H9 (cell line): ENCODE results near the gene ATF7IP2. TPM values are rescaled to one million over a fixed set of nuclear protein-coding genes. Genes with fewer than 3 reads are reported as not detected.

Experiments
- DNase-seq: peaks from one replicate; pipeline ENCODE4 v3.0.0-alpha.2; 2017
- H2AFZ ChIP-seq: one replicate; pipeline ENCODE4 v1.6.1; 2013; ENCODE audit warnings: mild to moderate bottlenecking, low read length, control low read depth, moderate library complexity
- H2AK5ac ChIP-seq: 2 replicates; pipeline ENCODE4 v1.6.1; 2013; ENCODE audit warnings: low read length, control low read depth, mixed read lengths; ENCODE audit not compliant: insufficient read length
- H2BK120ac ChIP-seq: one replicate; pipeline ENCODE4 v1.6.1; 2013; ENCODE audit warnings: low read depth, mild to moderate bottlenecking, low read length, control low read depth, inconsistent platforms; ENCODE audit not compliant: poor library complexity, severe bottlenecking
- H2BK12ac ChIP-seq: 2 replicates; pipeline ENCODE4 v1.6.1; 2013; ENCODE audit warnings: low read length, control low read depth, mixed read lengths, low read depth; ENCODE audit not compliant: insufficient read length
- H2BK15ac ChIP-seq: 2 replicates; pipeline ENCODE4 v1.6.1; 2013; ENCODE audit warnings: low read depth, low read length, control low read depth
- H2BK20ac ChIP-seq: one replicate; pipeline ENCODE4 v1.6.1; 2013; ENCODE audit warnings: low read depth, mild to moderate bottlenecking, low read length, control low read depth, inconsistent platforms; ENCODE audit not compliant: poor library complexity, severe bottlenecking
- H2BK5ac ChIP-seq: 2 replicates; pipeline ENCODE4 v1.6.1; 2013; ENCODE audit warnings: low read length, control low read depth, mixed read lengths; ENCODE audit not compliant: insufficient read length
- H3K14ac ChIP-seq: 2 replicates; pipeline ENCODE4 v1.6.1; 2013; ENCODE audit warnings: low read length, control low read depth; ENCODE audit not compliant: insufficient read depth
- H3K18ac ChIP-seq: 2 replicates; pipeline ENCODE4 v1.6.1; 2013; ENCODE audit warnings: low read depth, mild to moderate bottlenecking, mixed read lengths, low read length, control low read depth; ENCODE audit not compliant: insufficient read length
- H3K23ac ChIP-seq: 2 replicates; pipeline ENCODE4 v1.6.1; 2013; ENCODE audit warnings: low read length, control low read depth, mixed read lengths, low read depth; ENCODE audit not compliant: insufficient read length
- H3K23me2 ChIP-seq: 2 replicates; pipeline ENCODE4 v1.6.1; 2013; ENCODE audit warnings: low read depth, mild to moderate bottlenecking, mixed read lengths, low read length, control low read depth; ENCODE audit not compliant: insufficient read length, poor library complexity, severe bottlenecking
- H3K27ac ChIP-seq: 2 replicates; pipeline ENCODE4 v1.5.1; 2013; ENCODE audit warnings: low read length, control low read depth, mixed read lengths, low read depth; ENCODE audit not compliant: insufficient read length
- H3K27me3 ChIP-seq: 2 replicates; pipeline ENCODE4 v1.6.1; 2013; ENCODE audit warnings: low read length, control low read depth, inconsistent platforms; ENCODE audit not compliant: insufficient read depth
- H3K4ac ChIP-seq: 2 replicates; pipeline ENCODE4 v1.6.1; 2013; ENCODE audit warnings: low read depth, mild to moderate bottlenecking, control low read depth, inconsistent platforms, low read length, moderate library complexity
- H3K4me1 ChIP-seq: 2 replicates; pipeline ENCODE4 v1.6.1; 2013; ENCODE audit warnings: low read length, control low read depth, inconsistent platforms; ENCODE audit not compliant: insufficient read depth
- H3K4me2 ChIP-seq: 2 replicates; pipeline ENCODE4 v1.6.1; 2013; ENCODE audit warnings: low read length, control low read depth, mixed read lengths; ENCODE audit not compliant: insufficient read length, insufficient read depth
- H3K56ac ChIP-seq: 2 replicates; pipeline ENCODE4 v1.6.1; 2013; ENCODE audit warnings: low read depth, mild to moderate bottlenecking, mixed read lengths, low read length, control low read depth; ENCODE audit not compliant: insufficient read length
- H3K79me1 ChIP-seq: 2 replicates; pipeline ENCODE4 v1.6.1; 2013; ENCODE audit warnings: low read depth, mild to moderate bottlenecking, moderate library complexity, low read length, control low read depth, inconsistent platforms; ENCODE audit not compliant: insufficient read depth, poor library complexity, severe bottlenecking
- H3K79me2 ChIP-seq: 2 replicates; pipeline ENCODE4 v1.6.1; 2013; ENCODE audit warnings: low read length, control low read depth, inconsistent platforms; ENCODE audit not compliant: insufficient read depth
- H3K9ac ChIP-seq: 2 replicates; pipeline ENCODE4 v1.6.1; 2013; ENCODE audit warnings: low read length, control low read depth, mixed read lengths; ENCODE audit not compliant: insufficient read length; ENCODE audit errors: extremely low read depth
- H3K9me3 ChIP-seq: one replicate; pipeline ENCODE4 v1.6.1; 2013; ENCODE audit warnings: low read depth, low read length, inconsistent platforms; ENCODE audit not compliant: control insufficient read depth
- H3T11ph ChIP-seq: one replicate; pipeline ENCODE4 v1.6.1; 2013; ENCODE audit warnings: mild to moderate bottlenecking, low read length, control low read depth, inconsistent platforms
- H4K20me1 ChIP-seq: one replicate; pipeline ENCODE4 v1.6.1; 2013; ENCODE audit not compliant: control insufficient read depth, insufficient read length, insufficient read depth
- H4K5ac ChIP-seq: 2 replicates; pipeline ENCODE4 v1.6.1; 2013; ENCODE audit warnings: low read depth, mild to moderate bottlenecking, mixed read lengths, low read length, control low read depth; ENCODE audit not compliant: insufficient read length
- H4K8ac ChIP-seq: replicated peaks from 2 replicates; pipeline ENCODE4 v1.6.1; 2013; ENCODE audit warnings: low read length, control low read depth, mixed read lengths, low read depth; ENCODE audit not compliant: insufficient read length
- H4K91ac ChIP-seq: 2 replicates; pipeline ENCODE4 v1.6.1; 2013; ENCODE audit warnings: low read depth, mild to moderate bottlenecking, moderate library complexity, mixed read lengths, low read length, control low read depth; ENCODE audit not compliant: insufficient read length
- H3K27ac Mint-ChIP-seq, 3 experiments: 2 replicates in 2 of 3; 3 replicates in 1 of 3; pipeline ENCODE4 v1.8.0; 2020 to 2021; ENCODE audit warnings: mixed read lengths in 3 of 3, mild to moderate bottlenecking in 1 of 3, moderate library complexity in 1 of 3
- H3K27me3 Mint-ChIP-seq: 2 replicates; pipeline ENCODE4 v1.8.0; 2021; ENCODE audit warnings: low read depth, mild to moderate bottlenecking, moderate library complexity, mixed read lengths
- H3K36me3 Mint-ChIP-seq, 3 experiments: 2 replicates in 2 of 3; 3 replicates in 1 of 3; pipeline ENCODE4 v1.8.0; 2020 to 2021; ENCODE audit warnings: low read depth in 3 of 3, mixed read lengths in 3 of 3; ENCODE audit not compliant: insufficient read depth in 1 of 3
- H3K4me1 Mint-ChIP-seq, 2 experiments: 2 replicates each; pipeline ENCODE4 v1.8.0; 2020; ENCODE audit warnings: mixed read lengths in 2 of 2
- H3K4me3 Mint-ChIP-seq, 2 experiments: 2 replicates in 1 of 2; 3 replicates in 1 of 2; pipeline ENCODE4 v1.8.0; 2020 to 2021; ENCODE audit warnings: mild to moderate bottlenecking in 2 of 2, mixed read lengths in 2 of 2, moderate library complexity in 1 of 2
- H3K9me3 Mint-ChIP-seq, 2 experiments: 2 replicates in 1 of 2; 3 replicates in 1 of 2; pipeline ENCODE4 v1.8.0; 2020; ENCODE audit warnings: mild to moderate bottlenecking in 2 of 2, mixed read lengths in 2 of 2, moderate library complexity in 1 of 2
- CTCF ChIP-seq: fragments of 200-600 bp; sonication (generic); conservative IDR thresholded peaks from 3 replicates; pipeline ENCODE4 v1.8.0; 2021; ENCODE audit warnings: antibody characterized with exemption, mild to moderate bottlenecking
- WGBS: extraction: QIAGEN DNeasy Blood & Tissue Kit; methylation state at CpG from one replicate; pipeline ENCODE4 v1.1.7; 2013; ENCODE audit warnings: missing lambda C conversion rate, low lambda C conversion rate, mixed read lengths; ENCODE audit not compliant: insufficient read length; ENCODE audit errors: extremely low coverage; 5-methylcytosine and 5-hydroxymethylcytosine counted together
- total RNA-seq: library from RNA; stranded (reverse); gene quantifications from 2 replicates; pipeline ENCODE4 v1.2.1, GENCODE V29; 2021

Gene ATF7IP2
- total RNA-seq, 1 experiment from 2014 or later, result 21.5 TPM

- Histone ChIP-seq H3K27ac (no peak overlapping the region), H3T11ph (no peak overlapping the region), H2AK5ac (no peak overlapping the region), H3K9me3 (no peaks in the 10 kb centered on the region), H3K9ac (no peak overlapping the region), H2BK15ac (no peak overlapping the region), H3K4ac (no peak overlapping the region), H4K91ac (no peak overlapping the region), H2BK5ac (no peak overlapping the region), H2AFZ (no peak overlapping the region), H2BK120ac (no peak overlapping the region), H4K20me1 (no peaks in the 10 kb centered on the region), H3K27me3 (no peaks in the 10 kb centered on the region), H3K79me2 (no peaks in the 10 kb centered on the region), H3K23me2 (no peaks in the 10 kb centered on the region), H3K23ac (no peak overlapping the region), H3K14ac (no peak overlapping the region), H3K56ac (no peak overlapping the region), H3K4me1 (no peaks in the 10 kb centered on the region), H2BK20ac (no peak overlapping the region), H3K4me2 (no peak overlapping the region), H3K18ac (no peak overlapping the region), H2BK12ac (no peak overlapping the region), H3K79me1 (no peaks in the 10 kb centered on the region), H4K8ac (no peak overlapping the region), H4K5ac (no peak overlapping the region)
- Mint-ChIP-seq H3K4me1 (no peaks in the 10 kb centered on the region), H3K27ac (no peak overlapping the region), H3K4me3 (no peak overlapping the region), H3K36me3 (no peaks in the 10 kb centered on the region), H3K27me3 (no peaks in the 10 kb centered on the region), H3K9me3 (peaks cover 0 to 3% of the 10 kb centered on the region in 2 experiments; a peak in 2 of 5 replicates)
- WGBS, result no CpG with 5 or more reads among the region's 1 CpG
- no peak for TF ChIP-seq CTCF
- DNase-seq, result no peak
These were observed 9.6 kb upstream of the ATF7IP2 start for GRCh38 chr16:10376229-10376628.
